ENCODE data around the gene ACBD4.
A peak's percentile ranks its signal among the peaks of the same experiment; 100 is the strongest.

The ACBD4 gene

GRCh38 chr17:45161288-45162024, 26.0 kb downstream of the ACBD4 start, which contains the start of gene HEXIM2:
HEXIM2 (plus strand) TSS chr17:45161875; CDS start chr17:45162794, 919 bp downstream.
- DNase-seq (ENCODE audit: low read depth) = peak; percentile 100
- TF ChIP-seq CTCF (conservative IDR thresholded peaks at IDR 0.05; ENCODE audit: low read length) = no peak
- H3K4me3 ChIP-seq (ENCODE audit: low read length) = peak within 1 kb of the TSS; percentile 95

- DNase-seq (ENCODE audit: low read depth) = no peak
- peak overlapping the region; percentile 56 for H3K4me3 ChIP-seq (ENCODE audit: low read length)
- no peak for TF ChIP-seq CTCF (conservative IDR thresholded peaks at IDR 0.05; ENCODE audit: low read length)
Measured at GRCh38 chr17:45162025-45162687, 26.7 kb downstream of the ACBD4 start.

GRCh38 chr17:45164734-45165269, 29.3 kb downstream of the ACBD4 start:
- DNase-seq (ENCODE audit: low read depth) = no peak
- no peak for TF ChIP-seq CTCF (conservative IDR thresholded peaks at IDR 0.05; ENCODE audit: low read length)
- no peak overlapping the region for H3K4me3 ChIP-seq (ENCODE audit: low read length)

GRCh38 chr17:45168991-45169752, 33.7 kb downstream of the ACBD4 start:
- H3K4me3 ChIP-seq (ENCODE audit: low read length) = no peak overlapping the region
- TF ChIP-seq CTCF (conservative IDR thresholded peaks at IDR 0.05; ENCODE audit: low read length) = no peak
- DNase-seq (ENCODE audit: low read depth) = no peak

- no peak for TF ChIP-seq CTCF (conservative IDR thresholded peaks at IDR 0.05; ENCODE audit: low read length)
- peak overlapping the region; percentile 65 for H3K4me3 ChIP-seq (ENCODE audit: low read length)
- DNase-seq (ENCODE audit: low read depth) = no peak
Measured at GRCh38 chr17:45170280-45170930, 34.9 kb downstream of the ACBD4 start.

GRCh38 chr17:45170931-45171337, 35.4 kb downstream of the ACBD4 start:
- TF ChIP-seq CTCF (conservative IDR thresholded peaks at IDR 0.05; ENCODE audit: low read length) = no peak
- H3K4me3 ChIP-seq (ENCODE audit: low read length) = peak overlapping the region; percentile 65
- DNase-seq (ENCODE audit: low read depth) = peak; percentile 94

Data from AG10803 (cell line).